Ovary (tissue), 9 donors: ENCODE data around the gene AUTS2. TPM values are rescaled to one million over a fixed set of nuclear protein-coding genes. Genes with fewer than 3 reads are reported as not detected.

Experiments used
- DNase-seq, 5 donors: peaks; one replicate each; pipeline ENCODE4 v3.0.0-alpha.2; 2019 to 2020
- H3K27ac ChIP-seq, 2 donors: fragments of 200-600 bp; one replicate each; pipeline versions ENCODE4 v1.5.1 to v1.8.0; 2019 to 2022
- H3K27me3 ChIP-seq: fragments of 200-600 bp; one replicate; pipeline ENCODE4 v1.8.0; 2022
- H3K36me3 ChIP-seq: fragments of 200-600 bp; sonication (generic); one replicate; pipeline ENCODE4 v1.5.1; 2019
- H3K4me1 ChIP-seq: one replicate; pipeline ENCODE4 v1.8.1; 2013; ENCODE audit warnings: mild to moderate bottlenecking, moderate library complexity; ENCODE audit not compliant: insufficient read depth
- H3K4me3 ChIP-seq: fragments of 200-600 bp; sonication (generic); one replicate; pipeline ENCODE4 v1.5.1; 2017
- H3K9me3 ChIP-seq, 2 donors: fragments of 200-600 bp in 1 of 2; sonication (generic) in 1 of 2; one replicate each; pipeline versions ENCODE4 v1.5.1 to v1.8.1; 2013 to 2019; ENCODE audit warnings: mild to moderate bottlenecking in 1 of 2, moderate library complexity in 1 of 2
- CTCF ChIP-seq, 3 donors: fragments of 450-650 bp in 2 of 3; fragments of 200-600 bp in 1 of 3; IDR thresholded peaks; one replicate each; pipeline versions ENCODE4 v1.5.1 to v1.8.0; 2016 to 2022; ENCODE audit warnings: antibody characterized with exemption in 3 of 3, mild to moderate bottlenecking in 1 of 3
- EP300 ChIP-seq: sonication (generic); formaldehyde crosslinking; IDR thresholded peaks from one replicate; pipeline ENCODE4 v1.6.1; 2017; ENCODE audit warnings: antibody characterized with exemption
- POLR2A ChIP-seq: fragments of 450-650 bp; IDR thresholded peaks from one replicate; pipeline ENCODE4 v1.6.1; 2017; ENCODE audit warnings: antibody characterized with exemption, mild to moderate bottlenecking, moderate library complexity
- WGBS, 3 donors: extraction: QIAGEN DNeasy Blood & Tissue Kit in 1 of 3; methylation state at CpG; one replicate each; pipeline versions ENCODE4 v1.1.5 to v1.1.7; 2013 to 2017; 5-methylcytosine and 5-hydroxymethylcytosine counted together
- intact Hi-C, 4 donors: fragments of 100-400 bp; cut with DNase I; formaldehyde crosslinking; loops; one replicate each; pipeline versions ENCODE4 v1.11.0 to v1.15.1; 2022 to 2023
- polyA plus RNA-seq, 2 donors: library from polyadenylated mRNA; stranded (reverse); fragments of 200-250 nt in 1 of 2; fragments of 350-450 nt in 1 of 2; fragmentation: Illumina TruSeq in 1 of 2; extraction: RNeasy Lipid Tissue Mini Kit (QIAGEN cat#74804) in 1 of 2; gene quantifications; one replicate each; pipeline ENCODE4 v1.2.3, GENCODE V29; 2013 to 2014
- total RNA-seq, 7 donors: library from RNA; depleted of rRNA in 2 of 7; stranded (reverse); fragments of >200 nt in 2 of 7; fragmentation: NEBNext Ultra II Directional in 3 of 7; extraction: Animal tissue kit (Norgen Biotek cat#: 25700) in 3 of 7; gene quantifications; one replicate each; pipeline versions ENCODE4 v1.1.0 to v1.2.4, GENCODE V29; 2016 to 2023
- donor health status: DM: no; HTN: no; CAD: no; lungs with moderate emphysema.
- donor health status: DM: no; HTN: no; CAD: no.
- donor health status: Bipolar disorder and iron deficiency.
- donor health status: DM: yes; HTN: yes; CAD: no.
- donor health status: DM: no; HTN: no; CAD: no.
- donor health status: DM: yes; HTN: yes; CAD: no.

Gene AUTS2
- total and polyA plus RNA-seq, 9 donors, result 18.3 to 60.9 (median 44.9) TPM

- Histone ChIP-seq H3K27me3 (no peaks in the 10 kb centered on the region), H3K4me1 (peaks cover 6% of the 10 kb centered on the region), H3K36me3 (no peaks in the 10 kb centered on the region), H3K9me3 (no peaks in the 10 kb centered on the region), H3K27ac (no peak overlapping the region), H3K4me3 (no peak overlapping the region)
- no peak for DNase-seq
- no peak for TF ChIP-seq CTCF (IDR thresholded peaks at IDR 0.05)
- TF ChIP-seq EP300, result no peak
- no peak for TF ChIP-seq POLR2A
- 99 to 100% (median 100%) methylated on average over 2 of the region's 2 CpGs for WGBS, 3 donors
- intact Hi-C loops, result no loop called here
Measured at GRCh38 chr7:69747144-69747543, 148.9 kb downstream of the AUTS2 start.

GRCh38 chr7:69748530-69748929, 150.3 kb downstream of the AUTS2 start:
- DNase-seq, result no peak
- TF ChIP-seq CTCF (IDR thresholded peaks at IDR 0.05), result no peak
- no peak for TF ChIP-seq EP300
- no peak for TF ChIP-seq POLR2A
- intact Hi-C loops, result no loop called here

GRCh38 chr7:69749372-69749979, 151.2 kb downstream of the AUTS2 start:
- no peak for TF ChIP-seq POLR2A
- no peak for TF ChIP-seq CTCF (IDR thresholded peaks at IDR 0.05)
- no peak for TF ChIP-seq EP300
- Histone ChIP-seq H3K4me1 (peaks cover 11% of the 10 kb centered on the region), H3K27ac (no peak overlapping the region), H3K27me3 (no peaks in the 10 kb centered on the region), H3K9me3 (no peaks in the 10 kb centered on the region), H3K36me3 (no peaks in the 10 kb centered on the region), H3K4me3 (no peak overlapping the region)
- WGBS, 3 donors, result 49 to 71% (median 71%) methylated on average over 7 of the region's 7 CpGs
- intact Hi-C loops, result no loop called here
- DNase-seq, result no peak

More at GRCh38 chr7:69748530-69748929, 150.3 kb downstream of the AUTS2 start:
- Histone ChIP-seq H3K27ac (no peak overlapping the region), H3K4me1 (peaks cover 11% of the 10 kb centered on the region), H3K4me3 (no peak overlapping the region), H3K27me3 (no peaks in the 10 kb centered on the region), H3K9me3 (no peaks in the 10 kb centered on the region), H3K36me3 (no peaks in the 10 kb centered on the region)

- intact Hi-C loops, result loop anchor here in 1 of 4 donors (10.0 kb wide), 1 partner anchor 145 kb away; no protein-coding TSS in a partner anchor
- Histone ChIP-seq H3K9me3 (no peaks in the 10 kb centered on the region), H3K27me3 (no peaks in the 10 kb centered on the region), H3K36me3 (no peaks in the 10 kb centered on the region), H3K4me3 (no peak overlapping the region), H3K27ac (no peak overlapping the region), H3K4me1 (peaks cover 11% of the 10 kb centered on the region)
- TF ChIP-seq CTCF (IDR thresholded peaks at IDR 0.05) (no peak), EP300 (no peak), POLR2A (no peak)
- DNase-seq, result no peak
- 90 to 94% (median 91%) methylated on average over 4 of the region's 4 CpGs for WGBS, 3 donors
Measured at GRCh38 chr7:69749994-69750393, 151.7 kb downstream of the AUTS2 start.
